HG03103 (cell line): Measurements from ENCODE around the gene SCAPER.

ENCODE experiments used
- ATAC-seq: cut with Tn5 transposase; IDR thresholded peaks from one replicate; pipeline ENCODE4 v1.9.1; 2021; ENCODE audit warnings: low read depth; ENCODE audit not compliant: unreplicated experiment

SCAPER gene

GRCh38 chr15:76905013-76905839, at the start of gene SCAPER:
Gene SCAPER (minus strand): TSS chr15:76905340. CDS start chr15:76883817, 21,523 bp downstream.
- peak; percentile 82 for ATAC-seq

- no peak for ATAC-seq
Observed at GRCh38 chr15:76954744-76955143, 49.6 kb upstream of the SCAPER start.

- no peak for ATAC-seq
Observed at GRCh38 chr15:76953913-76954312, 48.8 kb upstream of the SCAPER start.

- no peak for ATAC-seq
Observed at GRCh38 chr15:76951220-76951619, 46.1 kb upstream of the SCAPER start.

GRCh38 chr15:76947454-76947853, 42.3 kb upstream of the SCAPER start:
- ATAC-seq = no peak

- no peak for ATAC-seq
Observed at GRCh38 chr15:76945494-76946093, 40.5 kb upstream of the SCAPER start.

- no peak for ATAC-seq
Observed at GRCh38 chr15:76942331-76942730, 37.2 kb upstream of the SCAPER start.

- no peak for ATAC-seq
Observed at GRCh38 chr15:76941636-76942035, 36.5 kb upstream of the SCAPER start.

GRCh38 chr15:76939715-76940114, 34.6 kb upstream of the SCAPER start:
- no peak for ATAC-seq

- no peak for ATAC-seq
Observed at GRCh38 chr15:76938752-76939151, 33.6 kb upstream of the SCAPER start.

- no peak for ATAC-seq
Observed at GRCh38 chr15:76936671-76937070, 31.5 kb upstream of the SCAPER start.

GRCh38 chr15:76935620-76936019, 30.5 kb upstream of the SCAPER start:
- no peak for ATAC-seq

- ATAC-seq = no peak
Observed at GRCh38 chr15:76932135-76932966, 27.2 kb upstream of the SCAPER start.

- peak; percentile 96 for ATAC-seq
Observed at GRCh38 chr15:76931397-76932134, 26.4 kb upstream of the SCAPER start, which contains the start of gene RCN2. Gene RCN2 (plus strand): TSS chr15:76931749. CDS start chr15:76931842, 93 bp downstream.

- ATAC-seq = no peak
Observed at GRCh38 chr15:76930831-76931396, 25.8 kb upstream of the SCAPER start.

GRCh38 chr15:76929011-76929760, 24.0 kb upstream of the SCAPER start:
- ATAC-seq = no peak

- ATAC-seq = no peak
Observed at GRCh38 chr15:76928201-76928600, 23.1 kb upstream of the SCAPER start.

- no peak for ATAC-seq
Observed at GRCh38 chr15:76916369-76916768, 11.2 kb upstream of the SCAPER start.

- ATAC-seq = no peak
Observed at GRCh38 chr15:76913737-76914136, 8.6 kb upstream of the SCAPER start.
